Measurements from ENCODE around the gene IQGAP2. TPM values are rescaled to one million over a fixed set of nuclear protein-coding genes. Genes with fewer than 3 reads are reported as not detected.

Gene IQGAP2
- total RNA-seq, 4 donors from 2014 or later, result 22.6 to 63.9 (median 28.3) TPM

DNA sequence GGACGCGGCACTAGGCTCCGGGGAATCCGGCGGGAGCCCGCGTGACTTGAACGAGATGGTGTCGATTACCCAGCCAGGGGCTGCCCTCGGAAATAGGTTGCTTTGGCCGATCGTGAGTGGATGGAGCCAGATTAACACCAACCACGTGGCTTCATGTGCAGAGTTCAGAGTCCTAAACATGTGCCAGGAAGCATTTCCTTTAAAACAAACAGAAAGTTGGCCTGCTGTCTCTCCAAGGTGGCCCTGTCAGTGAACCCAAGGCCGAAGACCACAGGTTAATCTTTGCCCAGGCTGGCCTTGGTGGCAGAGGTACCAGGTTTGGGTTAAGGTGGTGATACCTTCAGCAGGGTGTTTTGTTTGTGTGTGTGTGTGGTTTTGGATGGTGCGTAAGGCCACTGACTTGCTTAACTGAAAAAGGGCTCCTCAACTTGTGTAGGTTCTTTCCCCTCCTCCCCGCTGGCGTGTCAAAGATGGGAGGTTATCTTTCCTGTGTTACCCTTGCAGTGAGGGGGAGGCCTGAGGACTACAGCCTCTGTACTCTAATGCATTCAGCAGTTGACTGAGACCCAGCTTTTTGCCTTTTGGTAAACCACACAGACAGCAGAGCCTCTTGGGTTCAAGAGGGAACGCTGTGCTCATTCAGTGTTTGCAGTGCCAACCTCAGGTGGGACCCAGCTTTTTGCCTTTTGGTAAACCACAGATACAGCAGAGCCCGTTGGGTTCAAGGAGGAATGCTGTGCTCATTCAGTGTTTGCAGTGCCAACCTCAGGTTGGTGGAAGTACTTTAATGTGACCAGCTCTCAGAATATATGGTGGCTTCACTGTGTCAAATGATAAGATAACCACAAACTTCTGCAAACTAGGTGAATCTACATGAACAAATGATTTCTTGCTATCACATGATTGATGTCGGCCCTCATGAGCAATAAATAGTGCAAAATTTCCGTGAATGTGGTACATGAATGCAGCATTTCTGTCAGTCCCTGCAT lies 1.4 kb downstream of the IQGAP2 start:
- DNase-seq (ENCODE audit: low spot score) (no peak), ATAC-seq (ENCODE audit: low FRiP score) (no peak)
- no peak for TF ChIP-seq CTCF (IDR thresholded peaks at IDR 0.05)

DNA sequence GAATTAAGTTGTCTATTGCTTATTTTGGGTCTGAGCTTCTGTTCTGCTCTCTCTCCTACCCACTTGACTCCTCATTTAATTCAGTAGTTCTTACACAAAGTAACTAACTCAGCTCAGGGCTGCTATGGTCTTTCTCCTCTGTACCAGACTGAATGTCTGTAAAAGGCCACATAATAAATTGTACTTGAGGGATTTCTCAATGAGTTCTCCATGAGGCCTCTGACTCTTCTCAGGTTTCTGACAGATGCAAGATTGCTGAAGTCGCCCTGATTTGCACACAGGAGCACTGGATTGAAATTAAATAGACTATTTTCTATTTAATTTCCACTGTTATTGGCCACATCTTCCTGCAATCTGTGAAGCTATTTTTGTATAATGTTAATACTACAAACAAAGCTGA lies 2.9 kb downstream of the IQGAP2 start:
- DNase-seq (ENCODE audit: low spot score), result no peak
- no peak for ATAC-seq (ENCODE audit: low FRiP score)
- no peak for TF ChIP-seq CTCF (IDR thresholded peaks at IDR 0.05)

- DNase-seq (ENCODE audit: low spot score) (no peak), ATAC-seq (ENCODE audit: low FRiP score) (no peak)
Measured at GRCh38 chr5:76406673-76407072, 3.6 kb downstream of the IQGAP2 start.

GRCh38 chr5:76408104-76408654 lies 5.1 kb downstream of the IQGAP2 start:
- no peak for TF ChIP-seq CTCF (IDR thresholded peaks at IDR 0.05)
- no peak for DNase-seq (ENCODE audit: low spot score)
- ATAC-seq (ENCODE audit: low FRiP score), result no peak

More at GRCh38 chr5:76406673-76407072, 3.6 kb downstream of the IQGAP2 start:
- no peak for TF ChIP-seq CTCF (IDR thresholded peaks at IDR 0.05)

GRCh38 chr5:76412511-76412910 lies 9.4 kb downstream of the IQGAP2 start:
- no peak for ATAC-seq (ENCODE audit: low FRiP score)

DNA sequence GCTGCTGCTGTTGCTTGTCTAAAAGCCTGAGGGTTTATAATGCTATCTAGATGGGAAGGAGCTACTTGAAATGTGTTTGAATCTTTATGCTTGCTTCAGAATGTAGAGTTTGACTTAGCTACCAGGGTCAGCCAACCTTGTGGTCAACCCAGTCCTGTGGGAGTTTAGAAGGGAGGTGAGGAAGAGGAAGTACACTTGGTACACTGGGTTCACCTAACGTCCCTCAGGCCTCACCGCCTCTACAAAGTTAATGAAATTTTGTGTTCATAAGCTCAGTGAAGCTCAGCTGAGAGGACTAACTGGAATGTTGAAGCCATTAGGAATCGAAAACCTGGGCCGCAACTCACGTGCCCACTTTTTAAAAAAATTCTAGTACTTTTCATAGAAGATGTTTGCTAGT lies 10.7 kb downstream of the IQGAP2 start:
- DNase-seq (ENCODE audit: low spot score) (no peak), ATAC-seq (ENCODE audit: low FRiP score) (no peak)
- TF ChIP-seq CTCF (IDR thresholded peaks at IDR 0.05), result no peak

More at GRCh38 chr5:76412511-76412910, 9.4 kb downstream of the IQGAP2 start:
- no peak for TF ChIP-seq CTCF (IDR thresholded peaks at IDR 0.05)
- no peak for DNase-seq (ENCODE audit: low spot score)

Measured in omental fat pad (tissue), 4 donors.